KOPT-K1 (cell line): ENCODE data around the gene FKRP.
"Not testable (repeated sequence)": the region's sequence is repeated elsewhere in the genome, so short reads cannot be mapped to it uniquely, and the experiment has no call there.

ENCODE experiments used
- H3K27ac ChIP-seq: fragments of 200-600 bp; sonication (generic); 2 replicates; pipeline ENCODE4 v1.5.1; 2016; ENCODE audit warnings: antibody characterized with exemption, mild to moderate bottlenecking, low read depth, low read length; ENCODE audit not compliant: poor library complexity, severe bottlenecking
- H3K36me3 ChIP-seq: fragments of 200-600 bp; sonication (generic); 2 replicates; pipeline ENCODE4 v1.5.1; 2017; ENCODE audit warnings: antibody characterized with exemption, mild to moderate bottlenecking, low read length, moderate library complexity; ENCODE audit not compliant: insufficient read depth
- H3K9me3 ChIP-seq: fragments of 200-600 bp; sonication (generic); 2 replicates; pipeline ENCODE4 v1.5.1; 2017; ENCODE audit warnings: antibody characterized with exemption, low read length, mild to moderate bottlenecking; ENCODE audit not compliant: insufficient read depth, poor library complexity, severe bottlenecking

Gene FKRP

GRCh38 chr19:46755853-46756543, 10.1 kb downstream of the FKRP start:
- Histone ChIP-seq H3K36me3 (peaks cover 28% of the 10 kb centered on the region; the same call in 1 of the 2 replicates), H3K9me3 (no peaks in the 10 kb centered on the region), H3K27ac (no peak overlapping the region)

- Histone ChIP-seq H3K9me3 (no peaks in the 10 kb centered on the region), H3K27ac (no peak overlapping the region), H3K36me3 (peaks cover 28% of the 10 kb centered on the region; the same call in 1 of the 2 replicates)
Observed at GRCh38 chr19:46756544-46756888, 10.7 kb downstream of the FKRP start.

GRCh38 chr19:46759206-46759605, 13.3 kb downstream of the FKRP start:
- H3K9me3 ChIP-seq: no peaks in the 10 kb centered on the region
- peaks cover 22% of the 10 kb centered on the region; the same call in 1 of the 2 replicates for H3K36me3 ChIP-seq
- no peak overlapping the region for H3K27ac ChIP-seq

- H3K27ac ChIP-seq: no peak overlapping the region
- no peaks in the 10 kb centered on the region for H3K9me3 ChIP-seq
Observed at GRCh38 chr19:46759817-46760333, 14.0 kb downstream of the FKRP start.

GRCh38 chr19:46760363-46760762, 14.5 kb downstream of the FKRP start:
- no peak overlapping the region for H3K27ac ChIP-seq
- H3K36me3 ChIP-seq: peaks cover 22% of the 10 kb centered on the region; the same call in 1 of the 2 replicates
- H3K9me3 ChIP-seq: no peaks in the 10 kb centered on the region

More at GRCh38 chr19:46759817-46760333, 14.0 kb downstream of the FKRP start:
- H3K36me3 ChIP-seq: peaks cover 22% of the 10 kb centered on the region; the same call in 1 of the 2 replicates

- H3K36me3 ChIP-seq: peaks cover 21% of the 10 kb centered on the region; the same call in 1 of the 2 replicates
- not testable (repeated sequence) for H3K27ac ChIP-seq, H3K9me3 ChIP-seq
Observed at GRCh38 chr19:46760897-46761296, 15.0 kb downstream of the FKRP start.

GRCh38 chr19:46761418-46761831, 15.6 kb downstream of the FKRP start:
- H3K27ac ChIP-seq: no peak overlapping the region
- H3K9me3 ChIP-seq: no peaks in the 10 kb centered on the region
- peaks cover 16% of the 10 kb centered on the region; the same call in 1 of the 2 replicates for H3K36me3 ChIP-seq

GRCh38 chr19:46762245-46762890, 16.5 kb downstream of the FKRP start:
- Histone ChIP-seq H3K9me3 (no peaks in the 10 kb centered on the region), H3K27ac (no peak overlapping the region), H3K36me3 (peaks cover 7% of the 10 kb centered on the region; the same call in 1 of the 2 replicates)

- H3K27ac ChIP-seq: no peak overlapping the region
- no peaks in the 10 kb centered on the region; the same call in 1 of the 2 replicates for H3K36me3 ChIP-seq
- no peaks in the 10 kb centered on the region for H3K9me3 ChIP-seq
Observed at GRCh38 chr19:46764817-46765291, 19.0 kb downstream of the FKRP start.

- Histone ChIP-seq H3K27ac (no peak overlapping the region), H3K9me3 (no peaks in the 10 kb centered on the region), H3K36me3 (no peaks in the 10 kb centered on the region)
Observed at GRCh38 chr19:46766569-46767317, 20.9 kb downstream of the FKRP start.

GRCh38 chr19:46768746-46769145, 22.9 kb downstream of the FKRP start:
- not testable (repeated sequence) for H3K36me3 ChIP-seq, H3K9me3 ChIP-seq, H3K27ac ChIP-seq

- no peak overlapping the region for H3K27ac ChIP-seq
- no peaks in the 10 kb centered on the region for H3K9me3 ChIP-seq
- peaks cover 37% of the 10 kb centered on the region for H3K36me3 ChIP-seq
Observed at GRCh38 chr19:46772170-46773017, 26.5 kb downstream of the FKRP start.

GRCh38 chr19:46773018-46773399, 27.2 kb downstream of the FKRP start:
- H3K27ac ChIP-seq: no peak overlapping the region
- H3K9me3 ChIP-seq: no peaks in the 10 kb centered on the region
- peaks cover 43% of the 10 kb centered on the region for H3K36me3 ChIP-seq

GRCh38 chr19:46775642-46776258, 29.9 kb downstream of the FKRP start:
- peaks cover 71% of the 10 kb centered on the region for H3K36me3 ChIP-seq
- H3K27ac ChIP-seq: no peak overlapping the region
- no peaks in the 10 kb centered on the region for H3K9me3 ChIP-seq
